Effector memory CD4-positive, alpha-beta T cell (primary cell): Measurements from ENCODE around the gene SLC17A9.

Experiments
- DNase-seq, 3 donors: peaks; one replicate each; pipeline ENCODE4 v3.0.0-alpha.2; 2020
- H3K27ac ChIP-seq: 2 replicates; pipeline ENCODE4 v1.7.0; 2013; ENCODE audit warnings: mild to moderate bottlenecking, low read length, moderate library complexity; ENCODE audit not compliant: insufficient read depth, poor library complexity, severe bottlenecking
- H3K27me3 ChIP-seq: replicated peaks from 2 replicates; pipeline ENCODE4 v1.7.0; 2013; ENCODE audit warnings: mild to moderate bottlenecking, low read length; ENCODE audit not compliant: insufficient read depth, control insufficient read depth, poor library complexity, severe bottlenecking
- H3K36me3 ChIP-seq: 2 replicates; pipeline ENCODE4 v1.7.0; 2013; ENCODE audit warnings: mild to moderate bottlenecking, low read length, moderate library complexity; ENCODE audit not compliant: control insufficient read depth, insufficient read depth
- H3K4me1 ChIP-seq: 2 replicates; pipeline ENCODE4 v1.7.0; 2013; ENCODE audit warnings: low read length, mild to moderate bottlenecking; ENCODE audit not compliant: control insufficient read depth, insufficient read depth, poor library complexity, severe bottlenecking
- H3K4me3 ChIP-seq: 2 replicates; pipeline ENCODE4 v1.7.0; 2013; ENCODE audit warnings: low read length, low read depth, mild to moderate bottlenecking; ENCODE audit not compliant: insufficient read depth, poor library complexity, severe bottlenecking
- H3K9me3 ChIP-seq: 2 replicates; pipeline ENCODE4 v1.7.0; 2013; ENCODE audit warnings: mild to moderate bottlenecking, low read length, moderate library complexity; ENCODE audit not compliant: control insufficient read depth

SLC17A9 gene

GRCh38 chr20:62975812-62976508, 23.5 kb downstream of the SLC17A9 start:
- no peaks in the 10 kb centered on the region for H3K9me3 ChIP-seq
- H3K4me1 ChIP-seq: peaks cover 43% of the 10 kb centered on the region
- H3K4me3 ChIP-seq: no peak overlapping the region
- no peaks in the 10 kb centered on the region for H3K36me3 ChIP-seq
- H3K27ac ChIP-seq: no peak overlapping the region
- no peak for DNase-seq
- peaks cover 54% of the 10 kb centered on the region for H3K27me3 ChIP-seq

GRCh38 chr20:62976886-62977285, 24.4 kb downstream of the SLC17A9 start:
- no peak overlapping the region for H3K4me3 ChIP-seq
- no peak for DNase-seq
- no peak overlapping the region for H3K27ac ChIP-seq
- H3K9me3 ChIP-seq: no peaks in the 10 kb centered on the region
- H3K4me1 ChIP-seq: peaks cover 50% of the 10 kb centered on the region
- H3K27me3 ChIP-seq: peaks cover 56% of the 10 kb centered on the region
- no peaks in the 10 kb centered on the region for H3K36me3 ChIP-seq

- Histone ChIP-seq H3K4me1 (peaks cover 52% of the 10 kb centered on the region), H3K9me3 (no peaks in the 10 kb centered on the region), H3K27me3 (peaks cover 55% of the 10 kb centered on the region), H3K27ac (no peak overlapping the region), H3K36me3 (no peaks in the 10 kb centered on the region), H3K4me3 (peak overlapping the region; percentile 44)
- DNase-seq: peak; percentile 80 to 85 (median 82)
These were observed 25.4 kb downstream of the SLC17A9 start for GRCh38 chr20:62977613-62978560.

GRCh38 chr20:62978561-62978943, 26.0 kb downstream of the SLC17A9 start:
- Histone ChIP-seq H3K9me3 (no peaks in the 10 kb centered on the region), H3K4me3 (no peak overlapping the region), H3K36me3 (no peaks in the 10 kb centered on the region), H3K27ac (no peak overlapping the region), H3K27me3 (peaks cover 49% of the 10 kb centered on the region), H3K4me1 (peaks cover 47% of the 10 kb centered on the region)
- DNase-seq: no peak

- no peaks in the 10 kb centered on the region for H3K9me3 ChIP-seq
- peaks cover 46% of the 10 kb centered on the region for H3K27me3 ChIP-seq
- no peak for DNase-seq
- peaks cover 47% of the 10 kb centered on the region for H3K4me1 ChIP-seq
- no peaks in the 10 kb centered on the region for H3K36me3 ChIP-seq
- no peak overlapping the region for H3K4me3 ChIP-seq
- H3K27ac ChIP-seq: no peak overlapping the region
These were observed 26.8 kb downstream of the SLC17A9 start for GRCh38 chr20:62979310-62979709.

GRCh38 chr20:62979876-62980373, 27.4 kb downstream of the SLC17A9 start:
- no peak for DNase-seq
- Histone ChIP-seq H3K4me3 (no peak overlapping the region), H3K36me3 (no peaks in the 10 kb centered on the region), H3K27me3 (peaks cover 42% of the 10 kb centered on the region), H3K4me1 (peaks cover 47% of the 10 kb centered on the region), H3K27ac (no peak overlapping the region), H3K9me3 (no peaks in the 10 kb centered on the region)

GRCh38 chr20:62980380-62980960, 28.0 kb downstream of the SLC17A9 start:
- Histone ChIP-seq H3K4me1 (peaks cover 47% of the 10 kb centered on the region), H3K4me3 (no peak overlapping the region), H3K27me3 (peaks cover 37% of the 10 kb centered on the region)

GRCh38 chr20:62980970-62981369, 28.5 kb downstream of the SLC17A9 start:
- peaks cover 47% of the 10 kb centered on the region for H3K4me1 ChIP-seq
- DNase-seq: peak in 2 of 3 donors; percentile 17 to 29
- H3K27ac ChIP-seq: no peak overlapping the region
- no peaks in the 10 kb centered on the region for H3K9me3 ChIP-seq
- no peaks in the 10 kb centered on the region for H3K36me3 ChIP-seq
- H3K4me3 ChIP-seq: no peak overlapping the region
- H3K27me3 ChIP-seq: peaks cover 37% of the 10 kb centered on the region

More at GRCh38 chr20:62980380-62980960, 28.0 kb downstream of the SLC17A9 start:
- no peaks in the 10 kb centered on the region for H3K9me3 ChIP-seq
- no peaks in the 10 kb centered on the region for H3K36me3 ChIP-seq
- DNase-seq: no peak
- no peak overlapping the region for H3K27ac ChIP-seq

GRCh38 chr20:62982124-62983075, 29.9 kb downstream of the SLC17A9 start:
- Histone ChIP-seq H3K27me3 (peaks cover 37% of the 10 kb centered on the region), H3K27ac (no peak overlapping the region), H3K9me3 (no peaks in the 10 kb centered on the region), H3K36me3 (no peaks in the 10 kb centered on the region), H3K4me3 (no peak overlapping the region), H3K4me1 (peaks cover 43% of the 10 kb centered on the region)
- DNase-seq: no peak
